ENCODE measurements around the gene EPHB6.

GRCh38 chr7:142870566-142871259, 15.8 kb downstream of the EPHB6 start:
- TF ChIP-seq POLR2A (IDR thresholded peaks at IDR 0.05; ENCODE audit: low read depth, low read length) = no peak
- TF ChIP-seq TAF1 (IDR thresholded peaks at IDR 0.05; ENCODE audit: low read depth, low read length) = no peak

Data from GM12891 (cell line).